Measurements from ENCODE around the gene IRAK1BP1.
"Not testable (repeated sequence)": the region's sequence is repeated elsewhere in the genome, so short reads cannot be mapped to it uniquely, and the experiment has no call there.

Gene IRAK1BP1

GRCh38 chr6:78896227-78896626 lies 28.9 kb downstream of the IRAK1BP1 start:
- DNase-seq: no peak

GRCh38 chr6:78908621-78909020 lies 41.3 kb downstream of the IRAK1BP1 start:
- DNase-seq: no peak

- no peak for DNase-seq
Observed at GRCh38 chr6:78909391-78909790, 42.0 kb downstream of the IRAK1BP1 start.

GRCh38 chr6:78910010-78910409 lies 42.7 kb downstream of the IRAK1BP1 start:
- DNase-seq: no peak

- DNase-seq: no peak
Observed at GRCh38 chr6:78910591-78911171, 43.3 kb downstream of the IRAK1BP1 start.

GRCh38 chr6:78911218-78911940 lies 44.0 kb downstream of the IRAK1BP1 start:
- DNase-seq: no peak

GRCh38 chr6:78916411-78916810 lies 49.1 kb downstream of the IRAK1BP1 start:
- no peak for DNase-seq

GRCh38 chr6:78917788-78918187 lies 50.4 kb downstream of the IRAK1BP1 start:
- no peak for DNase-seq

- not testable (repeated sequence) for DNase-seq
Observed at GRCh38 chr6:78921168-78921567, 53.8 kb downstream of the IRAK1BP1 start.

GRCh38 chr6:78925317-78925716 lies 58.0 kb downstream of the IRAK1BP1 start:
- DNase-seq: no peak

- DNase-seq: no peak
Observed at GRCh38 chr6:78935553-78935952, 68.2 kb downstream of the IRAK1BP1 start.

- no peak for DNase-seq
Observed at GRCh38 chr6:78936515-78936914, 69.2 kb downstream of the IRAK1BP1 start.

- DNase-seq: no peak
Observed at GRCh38 chr6:78942446-78942845, 75.1 kb downstream of the IRAK1BP1 start.

- DNase-seq: no peak
Observed at GRCh38 chr6:78947529-78947928, 80.2 kb downstream of the IRAK1BP1 start.

GRCh38 chr6:78947962-78948361 lies 80.6 kb downstream of the IRAK1BP1 start:
- DNase-seq: no peak

GRCh38 chr6:78948785-78949184 lies 81.4 kb downstream of the IRAK1BP1 start:
- no peak for DNase-seq

GRCh38 chr6:78952362-78952761 lies 85.0 kb downstream of the IRAK1BP1 start:
- DNase-seq: no peak

All from NCI-H774 (cell line).